Stomach (tissue), 9 donors: ENCODE data around the gene SCN9A. TPM values are rescaled to one million over a fixed set of nuclear protein-coding genes. Genes with fewer than 3 reads are reported as not detected.

Source experiments
- DNase-seq, 2 donors: peaks; one replicate each; pipeline versions ENCODE4 v3.0.0 to v3.0.0-alpha.2; 2013 to 2019
- H3K27ac ChIP-seq, 5 donors: fragments of 200-600 bp in 4 of 5; sonication (generic) in 4 of 5; one replicate each; pipeline ENCODE4 v1.5.1; 2013 to 2019; ENCODE audit warnings: mild to moderate bottlenecking in 1 of 5, moderate library complexity in 1 of 5
- H3K27me3 ChIP-seq, 3 donors: fragments of 200-600 bp; sonication (generic); one replicate each; pipeline ENCODE4 v1.5.1; 2017 to 2019; ENCODE audit warnings: mixed run types in 1 of 3
- H3K36me3 ChIP-seq, 4 donors: fragments of 200-600 bp; sonication (generic); 1 replicate in 3 of 4; 2 replicates in 1 of 4; pipeline ENCODE4 v1.5.1; 2016 to 2019
- H3K4me1 ChIP-seq, 4 donors: fragments of 200-600 bp; sonication (generic); one replicate each; pipeline ENCODE4 v1.5.1; 2016 to 2019
- H3K4me3 ChIP-seq, 4 donors: fragments of 200-600 bp; sonication (generic) in 3 of 4; one replicate each; pipeline ENCODE4 v1.5.1; 2016 to 2019; ENCODE audit warnings: mild to moderate bottlenecking in 1 of 4
- H3K9me3 ChIP-seq, 4 donors: fragments of 200-600 bp; sonication (generic); one replicate each; pipeline ENCODE4 v1.5.1; 2016 to 2019
- CTCF ChIP-seq, 7 experiments: fragments of 450-650 bp in 4 of 7; fragments of 200-600 bp in 3 of 7; sonication (generic) in 3 of 7; IDR thresholded peaks; one replicate each; pipeline ENCODE4 v1.5.1; 2016 to 2019; ENCODE audit warnings: antibody characterized with exemption in 7 of 7, control low read depth in 2 of 7, mild to moderate bottlenecking in 1 of 7
- EP300 ChIP-seq: sonication (generic); formaldehyde crosslinking; IDR thresholded peaks from one replicate; pipeline ENCODE4 v1.6.1; 2017; ENCODE audit warnings: antibody characterized with exemption
- POLR2A ChIP-seq, 4 donors: fragments of 450-650 bp; IDR thresholded peaks; one replicate each; pipeline ENCODE4 v1.6.1; 2016; ENCODE audit warnings: antibody characterized with exemption in 4 of 4, control low read depth in 2 of 4, mild to moderate bottlenecking in 1 of 4, moderate library complexity in 1 of 4
- POLR2AphosphoS5 ChIP-seq, 3 donors: sonication (generic); formaldehyde crosslinking; IDR thresholded peaks; one replicate each; pipeline ENCODE4 v1.6.1; 2016; ENCODE audit warnings: antibody characterized with exemption in 3 of 3
- WGBS, 5 donors: extraction: QIAGEN DNeasy Blood & Tissue Kit in 3 of 5; methylation state at CpG; one replicate each; pipeline versions ENCODE4 v1.1.5 to v1.1.7; 2013 to 2018; 5-methylcytosine and 5-hydroxymethylcytosine counted together
- intact Hi-C: fragments of 100-400 bp; cut with DNase I; formaldehyde crosslinking; loops from one replicate; pipeline ENCODE4 v1.15.1; 2023; ENCODE audit warnings: low total_unique reads
- polyA plus RNA-seq, 3 donors: library from polyadenylated mRNA; stranded (reverse); fragments of 200-250 nt; gene quantifications; one replicate each; pipeline ENCODE4 v1.2.3, GENCODE V29; 2013
- total RNA-seq, 5 donors: library from RNA; depleted of rRNA; stranded (reverse); fragments of >200 nt; gene quantifications; one replicate each; pipeline versions ENCODE4 v1.1.0 to v1.2.3, GENCODE V29; 2014 to 2016
- donor health status: healthy with polysubstance abuse.
- donor health status: Bipolar disorder and iron deficiency.
- donor health status: healthy.

Gene SCN9A
- total and polyA plus RNA-seq, 8 donors = 0.12 to 24.3 (median 1.1) TPM

DNA sequence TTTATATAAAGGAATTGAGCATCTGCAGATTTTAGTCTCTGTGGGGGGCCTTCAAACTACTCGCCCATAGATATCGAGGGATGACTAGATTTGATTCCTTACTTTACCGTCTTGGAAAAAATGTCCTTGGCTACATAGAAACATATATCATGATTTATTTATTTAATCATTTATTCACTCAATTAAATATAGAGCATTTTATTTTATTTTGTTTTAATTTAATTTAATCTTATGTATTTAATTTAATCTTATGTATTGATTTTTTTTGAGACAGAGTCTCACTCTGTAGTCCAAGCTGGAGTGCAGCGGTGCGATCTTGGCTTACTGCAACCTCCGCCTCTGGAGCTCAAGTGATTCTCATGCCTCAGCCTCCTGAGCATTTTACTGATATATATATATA is 105.4 kb downstream of the SCN9A start:
- Histone ChIP-seq H3K4me3 (no peak overlapping the region), H3K9me3 (no peaks in the 10 kb centered on the region), H3K4me1 (no peaks in the 10 kb centered on the region), H3K36me3 (no peaks in the 10 kb centered on the region), H3K27ac (no peak overlapping the region), H3K27me3 (no peaks in the 10 kb centered on the region)
- intact Hi-C loops = no loop called here
- DNase-seq = no peak
- TF ChIP-seq EP300 = no peak
- TF ChIP-seq CTCF (IDR thresholded peaks at IDR 0.05) = no peak
- WGBS, 5 donors = 85 to 95% (median 91%) methylated on average over 6 of the region's 6 CpGs

DNA sequence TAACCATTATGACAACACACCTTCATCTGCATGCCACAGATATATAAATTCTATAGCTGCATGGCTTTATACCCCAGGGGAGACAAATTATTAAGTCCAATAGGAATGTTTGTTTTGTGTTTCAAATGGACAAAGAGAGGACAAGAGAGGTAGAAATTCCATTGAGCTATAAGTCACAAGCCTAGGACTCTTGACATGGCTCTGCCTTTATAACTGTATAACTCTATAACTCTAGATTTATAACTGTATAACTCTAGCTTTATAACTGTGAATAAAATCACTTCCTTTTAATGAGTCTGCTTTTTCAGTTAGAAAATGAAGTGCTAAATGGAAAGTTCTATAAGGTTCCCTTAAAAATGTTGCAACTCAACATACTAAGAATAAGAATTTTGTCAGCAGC is 106.4 kb downstream of the SCN9A start:
- no peak overlapping the region for H3K4me3 ChIP-seq
- no peak for TF ChIP-seq CTCF (IDR thresholded peaks at IDR 0.05)
- TF ChIP-seq POLR2A (IDR thresholded peaks at IDR 0.05) = no peak
- H3K4me1 ChIP-seq = no peaks in the 10 kb centered on the region
- H3K36me3 ChIP-seq = no peaks in the 10 kb centered on the region
- no peak overlapping the region for H3K27ac ChIP-seq
- H3K9me3 ChIP-seq = no peaks in the 10 kb centered on the region
- intact Hi-C loops = no loop called here
- H3K27me3 ChIP-seq = no peaks in the 10 kb centered on the region
- DNase-seq = no peak

GRCh38 chr2:166257859-166258258 is 117.9 kb downstream of the SCN9A start:
- intact Hi-C loops = no loop called here
- Histone ChIP-seq H3K9me3 (no peaks in the 10 kb centered on the region), H3K27ac (no peak overlapping the region), H3K36me3 (no peaks in the 10 kb centered on the region), H3K4me3 (no peak overlapping the region), H3K4me1 (no peaks in the 10 kb centered on the region), H3K27me3 (no peaks in the 10 kb centered on the region)
- DNase-seq = no peak
- TF ChIP-seq POLR2A (IDR thresholded peaks at IDR 0.05) (no peak), EP300 (no peak), POLR2AphosphoS5 (IDR thresholded peaks at IDR 0.05) (no peak)

GRCh38 chr2:166256896-166257295 is 118.8 kb downstream of the SCN9A start:
- no peaks in the 10 kb centered on the region for H3K36me3 ChIP-seq
- H3K9me3 ChIP-seq = no peaks in the 10 kb centered on the region
- TF ChIP-seq CTCF (IDR thresholded peaks at IDR 0.05) (no peak), POLR2A (IDR thresholded peaks at IDR 0.05) (no peak), EP300 (no peak), POLR2AphosphoS5 (IDR thresholded peaks at IDR 0.05) (no peak)
- no peak for DNase-seq
- 57 to 79% (median 65%) methylated on average over 1 of the region's 1 CpG for WGBS, 5 donors
- no peak overlapping the region for H3K4me3 ChIP-seq
- H3K27me3 ChIP-seq = no peaks in the 10 kb centered on the region
- no peaks in the 10 kb centered on the region for H3K4me1 ChIP-seq
- intact Hi-C loops = no loop called here
- H3K27ac ChIP-seq = no peak overlapping the region

GRCh38 chr2:166249318-166249717 is 126.4 kb downstream of the SCN9A start:
- H3K27ac ChIP-seq = no peak overlapping the region
- H3K9me3 ChIP-seq = no peaks in the 10 kb centered on the region
- 50 to 68% (median 61%) methylated on average over 1 of the region's 1 CpG for WGBS, 5 donors
- no peak overlapping the region for H3K4me3 ChIP-seq
- no peaks in the 10 kb centered on the region for H3K4me1 ChIP-seq
- intact Hi-C loops = no loop called here
- DNase-seq = no peak
- TF ChIP-seq CTCF (IDR thresholded peaks at IDR 0.05) = no peak
- no peak for TF ChIP-seq POLR2AphosphoS5 (IDR thresholded peaks at IDR 0.05)
- no peak for TF ChIP-seq POLR2A (IDR thresholded peaks at IDR 0.05)
- TF ChIP-seq EP300 = no peak
- H3K27me3 ChIP-seq = no peaks in the 10 kb centered on the region
- H3K36me3 ChIP-seq = no peaks in the 10 kb centered on the region
